Measurements from ENCODE around the gene UNK. TPM values are rescaled to one million over a fixed set of nuclear protein-coding genes. Genes with fewer than 3 reads are reported as not detected.

The UNK gene
- total RNA-seq, 2 donors from 2014 or later, result 31.0 to 51.7 TPM

DNA sequence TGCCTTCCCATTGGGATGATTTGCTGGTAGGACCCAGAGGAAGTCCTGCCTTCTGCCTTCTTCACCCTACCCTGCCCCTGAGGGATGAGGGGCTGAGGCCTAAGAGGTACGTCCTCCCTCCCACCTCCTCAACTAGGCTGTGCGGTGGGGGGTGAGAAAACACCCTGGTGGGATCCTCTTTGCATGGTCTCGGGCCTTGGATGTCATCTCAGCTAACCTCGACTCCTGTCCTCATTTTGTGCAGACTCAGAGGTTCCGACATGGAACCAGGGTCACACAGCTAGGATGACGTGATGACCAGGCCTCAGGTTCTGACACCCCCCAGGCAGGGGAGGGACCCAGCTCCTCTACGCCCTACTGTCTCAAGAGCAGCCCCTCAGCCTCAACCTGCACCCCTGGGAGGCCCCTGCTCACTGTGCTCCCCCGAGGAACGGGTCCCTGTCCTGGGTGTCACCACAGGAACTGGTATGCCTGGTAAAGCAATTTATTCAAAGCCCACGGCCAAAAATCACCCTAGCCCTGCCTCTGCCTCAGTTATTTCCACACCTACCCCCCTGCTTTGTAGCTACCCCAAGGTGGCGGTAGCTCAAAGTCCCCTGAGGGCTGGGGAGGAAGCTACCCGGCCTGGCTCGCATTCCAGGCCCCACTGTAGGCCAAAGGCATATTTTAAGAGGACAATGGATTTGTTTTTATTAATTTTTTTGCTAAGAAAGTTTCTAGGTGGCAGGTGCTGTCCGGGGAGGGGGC is 42.1 kb downstream of the UNK start:
- Histone ChIP-seq H3K27me3 (replicated peaks; ENCODE audit: insufficient read depth) (no peaks in the 10 kb centered on the region), H3K4me3 (no peak overlapping the region), H3K36me3 (peaks cover 21% of the 10 kb centered on the region), H3K9me3 (no peaks in the 10 kb centered on the region), H3K4me1 (ENCODE audit: control insufficient read depth in 1 of 2, low read depth in 2 of 2) (peaks cover 10 to 29% of the 10 kb centered on the region in 2 donors), H3K27ac (peak overlapping the region; percentile 82 to 86)
- TF ChIP-seq, protein P1, sequence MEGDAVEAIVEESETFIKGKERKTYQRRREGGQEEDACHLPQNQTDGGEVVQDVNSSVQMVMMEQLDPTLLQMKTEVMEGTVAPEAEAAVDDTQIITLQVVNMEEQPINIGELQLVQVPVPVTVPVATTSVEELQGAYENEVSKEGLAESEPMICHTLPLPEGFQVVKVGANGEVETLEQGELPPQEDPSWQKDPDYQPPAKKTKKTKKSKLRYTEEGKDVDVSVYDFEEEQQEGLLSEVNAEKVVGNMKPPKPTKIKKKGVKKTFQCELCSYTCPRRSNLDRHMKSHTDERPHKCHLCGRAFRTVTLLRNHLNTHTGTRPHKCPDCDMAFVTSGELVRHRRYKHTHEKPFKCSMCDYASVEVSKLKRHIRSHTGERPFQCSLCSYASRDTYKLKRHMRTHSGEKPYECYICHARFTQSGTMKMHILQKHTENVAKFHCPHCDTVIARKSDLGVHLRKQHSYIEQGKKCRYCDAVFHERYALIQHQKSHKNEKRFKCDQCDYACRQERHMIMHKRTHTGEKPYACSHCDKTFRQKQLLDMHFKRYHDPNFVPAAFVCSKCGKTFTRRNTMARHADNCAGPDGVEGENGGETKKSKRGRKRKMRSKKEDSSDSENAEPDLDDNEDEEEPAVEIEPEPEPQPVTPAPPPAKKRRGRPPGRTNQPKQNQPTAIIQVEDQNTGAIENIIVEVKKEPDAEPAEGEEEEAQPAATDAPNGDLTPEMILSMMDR (IDR thresholded peaks at IDR 0.05), result no peak
- DNase-seq (ENCODE audit: low spot score) (no peak), ATAC-seq (ENCODE audit: insufficient number of reproducible peaks, low FRiP score, low read depth) (no peak)

DNA sequence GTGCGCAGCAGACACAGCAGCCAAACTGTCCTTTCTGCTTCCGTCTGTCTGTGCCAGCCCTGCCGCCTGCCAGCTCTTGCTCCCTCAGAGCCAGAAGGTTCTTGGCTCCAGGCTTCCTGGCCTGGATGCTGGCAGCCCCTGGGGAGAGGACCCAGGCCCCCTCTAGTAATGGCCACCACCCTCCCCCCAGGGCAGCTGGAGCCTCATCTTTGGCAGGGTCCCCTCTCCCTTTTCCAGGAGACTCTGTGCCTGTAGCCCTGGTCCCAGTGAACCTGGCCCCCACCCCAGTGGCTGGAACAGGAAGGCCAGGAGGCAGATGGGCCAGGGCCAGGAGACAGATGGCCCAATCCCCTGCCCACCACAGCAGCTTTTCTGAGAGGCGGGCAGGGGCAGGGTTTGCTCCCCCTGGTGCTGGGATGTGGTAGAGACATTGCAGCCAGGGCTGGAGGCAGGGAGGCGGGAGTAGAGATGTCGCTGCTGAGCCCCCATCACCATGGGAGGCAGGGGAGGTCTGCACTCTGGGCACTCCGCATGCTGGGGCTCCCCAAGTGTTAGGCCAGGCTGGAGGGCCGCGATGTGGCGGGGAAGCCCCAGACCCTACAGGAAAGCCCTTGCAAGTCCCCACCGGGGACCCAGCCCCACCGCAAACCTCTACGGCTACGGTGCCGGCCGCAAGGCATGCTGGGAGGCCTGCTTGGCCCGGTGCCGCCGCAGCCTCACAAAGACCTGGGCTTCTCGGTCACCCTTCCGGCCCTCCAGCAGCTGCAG is 42.9 kb downstream of the UNK start:
- Histone ChIP-seq H3K36me3 (peaks cover 16% of the 10 kb centered on the region), H3K4me1 (ENCODE audit: control insufficient read depth in 1 of 2, low read depth in 2 of 2) (peaks cover 10 to 23% of the 10 kb centered on the region in 2 donors), H3K27me3 (replicated peaks; ENCODE audit: insufficient read depth) (no peaks in the 10 kb centered on the region), H3K9me3 (no peaks in the 10 kb centered on the region), H3K4me3 (peak overlapping the region; percentile 64), H3K27ac (peak overlapping the region; percentile 82 to 86)
- TF ChIP-seq, protein P1 (IDR thresholded peaks at IDR 0.05), result peak; percentile 64
- DNase-seq (ENCODE audit: low spot score) (no peak), ATAC-seq (ENCODE audit: insufficient number of reproducible peaks, low FRiP score, low read depth) (no peak)

DNA sequence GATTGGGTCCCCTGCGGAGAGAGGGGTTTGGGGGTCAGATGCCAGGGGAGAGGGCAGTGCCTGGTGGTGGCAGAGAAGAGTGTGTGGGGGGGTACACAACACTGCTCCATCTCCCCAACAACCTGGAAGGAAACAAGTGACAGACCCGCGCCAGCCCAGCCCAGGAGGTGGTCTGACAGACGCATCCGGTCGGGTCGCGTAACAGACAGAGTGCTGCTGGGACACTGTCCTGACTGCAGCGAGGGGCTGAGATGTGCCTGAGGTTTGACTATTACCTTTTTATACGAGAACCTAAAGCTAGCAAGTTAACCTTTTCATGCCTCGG is 43.4 kb downstream of the UNK start:
- Histone ChIP-seq H3K9me3 (no peaks in the 10 kb centered on the region), H3K4me1 (ENCODE audit: control insufficient read depth in 1 of 2, low read depth in 2 of 2) (peaks cover 10 to 18% of the 10 kb centered on the region in 2 donors), H3K27me3 (replicated peaks; ENCODE audit: insufficient read depth) (no peaks in the 10 kb centered on the region), H3K4me3 (peak overlapping the region; percentile 64), H3K36me3 (peaks cover 12% of the 10 kb centered on the region), H3K27ac (peak overlapping the region; percentile 82 to 86)
- no peak for DNase-seq (ENCODE audit: low spot score)
- ATAC-seq (ENCODE audit: insufficient number of reproducible peaks, low FRiP score, low read depth), result no peak
- TF ChIP-seq, protein P1 (IDR thresholded peaks at IDR 0.05), result no peak

DNA sequence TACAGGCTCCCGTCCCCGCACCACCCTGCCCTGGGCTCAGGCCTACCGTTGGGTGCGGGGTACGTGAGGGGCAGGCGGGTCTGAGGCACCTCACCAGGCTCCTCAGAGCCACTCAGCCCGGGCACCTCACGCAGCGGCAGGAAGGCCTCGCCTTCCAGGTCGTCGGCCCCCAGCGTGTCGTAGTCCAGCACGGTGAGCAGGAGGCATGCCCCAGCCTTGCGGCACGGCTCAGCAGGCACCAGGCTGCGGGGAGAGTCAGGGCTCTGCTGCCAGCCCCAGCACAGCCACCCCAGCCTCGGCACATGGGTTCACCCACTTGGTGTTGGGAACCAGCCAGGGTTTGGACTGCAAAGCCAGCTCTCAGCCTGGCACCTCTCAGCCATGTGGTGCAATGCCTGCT is 44.1 kb downstream of the UNK start:
- H3K4me1 ChIP-seq (ENCODE audit: control insufficient read depth in 1 of 2, low read depth in 2 of 2), result peaks cover 10 to 18% of the 10 kb centered on the region in 2 donors
- H3K9me3 ChIP-seq, result no peaks in the 10 kb centered on the region
- no peaks in the 10 kb centered on the region for H3K27me3 ChIP-seq (replicated peaks; ENCODE audit: insufficient read depth)
- TF ChIP-seq, protein P1 (IDR thresholded peaks at IDR 0.05), result no peak
- no peak for ATAC-seq (ENCODE audit: insufficient number of reproducible peaks, low FRiP score, low read depth)
- peaks cover 10% of the 10 kb centered on the region for H3K36me3 ChIP-seq
- no peak overlapping the region for H3K27ac ChIP-seq
- no peak overlapping the region for H3K4me3 ChIP-seq
- DNase-seq (ENCODE audit: low spot score), result no peak

DNA sequence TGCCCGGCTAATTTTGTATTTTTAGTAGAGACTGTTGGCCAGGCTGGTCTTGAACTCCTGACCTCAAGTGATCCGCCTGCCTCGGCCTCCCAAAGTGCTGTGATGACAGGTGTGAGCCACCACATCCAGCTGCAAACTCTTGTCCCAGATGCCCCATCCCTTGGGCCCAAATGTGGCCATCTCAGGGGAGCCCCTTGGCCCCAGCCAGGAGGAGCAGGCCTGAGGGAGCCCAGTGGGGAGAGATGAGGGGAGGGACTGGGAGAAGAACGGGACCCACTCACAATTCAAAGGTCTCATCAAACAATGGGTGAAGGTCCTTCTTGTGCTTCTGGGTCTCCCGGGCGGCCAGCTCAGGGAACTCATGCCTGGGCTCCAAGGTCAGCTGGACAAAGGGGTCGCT is 45.1 kb downstream of the UNK start:
- DNase-seq (ENCODE audit: low spot score) (no peak), ATAC-seq (ENCODE audit: insufficient number of reproducible peaks, low FRiP score, low read depth) (no peak)
- H3K36me3 ChIP-seq, result peaks cover 6% of the 10 kb centered on the region
- H3K4me3 ChIP-seq, result no peak overlapping the region
- H3K27me3 ChIP-seq (replicated peaks; ENCODE audit: insufficient read depth), result no peaks in the 10 kb centered on the region
- TF ChIP-seq, protein P1 (IDR thresholded peaks at IDR 0.05), result no peak
- peaks cover 10 to 18% of the 10 kb centered on the region in 2 donors for H3K4me1 ChIP-seq (ENCODE audit: control insufficient read depth in 1 of 2, low read depth in 2 of 2)
- no peak overlapping the region for H3K27ac ChIP-seq
- H3K9me3 ChIP-seq, result no peaks in the 10 kb centered on the region
